Calu3 (cell line): ENCODE data around the gene LRRC59. TPM values are rescaled to one million over a fixed set of nuclear protein-coding genes. Genes with fewer than 3 reads are reported as not detected.
A peak's percentile ranks its signal among the peaks of the same experiment; 100 is the strongest.

Source experiments
- BruUV-seq: library from RNA; stranded (reverse); fragments of 400-500 nt; replicated peaks from 2 replicates; lab custom pipeline; 2021; lab: Mats Ljungman, UMichigan
- CTCF ChIA-PET: fragments of 300-600 bp; sonication (Branson Sonifier 250); formaldehyde crosslinking; loops from one replicate; lab custom pipeline; 2022; ENCODE audit warnings: antibody characterized with exemption; lab: Charles Lee
- DNase-seq: peaks from one replicate; pipeline ENCODE4 v3.0.0; 2022
- H3K27ac Mint-ChIP-seq: one replicate; pipeline ENCODE4 v1.8.0; 2022; ENCODE audit warnings: mixed read lengths; ENCODE audit not compliant: unreplicated experiment
- H3K27me3 Mint-ChIP-seq: one replicate; pipeline ENCODE4 v1.8.0; 2022; ENCODE audit warnings: mixed read lengths; ENCODE audit not compliant: unreplicated experiment
- H3K36me3 Mint-ChIP-seq: one replicate; pipeline ENCODE4 v1.8.0; 2022; ENCODE audit warnings: mild to moderate bottlenecking, moderate library complexity, mixed read lengths; ENCODE audit not compliant: insufficient read depth, unreplicated experiment
- H3K4me1 Mint-ChIP-seq: one replicate; pipeline ENCODE4 v1.8.0; 2022; ENCODE audit warnings: mild to moderate bottlenecking, low read depth, mixed read lengths; ENCODE audit not compliant: unreplicated experiment
- H3K4me3 Mint-ChIP-seq: one replicate; pipeline ENCODE4 v1.8.0; 2022; ENCODE audit warnings: mild to moderate bottlenecking, low read depth, moderate library complexity, mixed read lengths; ENCODE audit not compliant: unreplicated experiment
- H3K9me3 Mint-ChIP-seq: one replicate; pipeline ENCODE4 v1.8.0; 2022; ENCODE audit warnings: low read depth, mixed read lengths; ENCODE audit not compliant: unreplicated experiment
- intact Hi-C: fragments of 100-400 bp; cut with micrococcal nuclease; formaldehyde crosslinking; loops from one replicate; pipeline ENCODE4 v1.10.0; 2022; ENCODE audit not compliant: unreplicated experiment
- total RNA-seq: library from RNA; stranded (reverse); gene quantifications from 2 replicates; pipeline ENCODE4 v1.2.3, GENCODE V29; 2022
- TF ChIP-seq, protein P1 (sequence below): fragments of 200-600 bp; IDR thresholded peaks from one replicate; pipeline ENCODE4 v1.8.0; 2022; ENCODE audit warnings: antibody characterized with exemption; ENCODE audit not compliant: unreplicated experiment

Gene LRRC59
- total RNA-seq, 1 experiment from 2014 or later: 212 TPM

DNA sequence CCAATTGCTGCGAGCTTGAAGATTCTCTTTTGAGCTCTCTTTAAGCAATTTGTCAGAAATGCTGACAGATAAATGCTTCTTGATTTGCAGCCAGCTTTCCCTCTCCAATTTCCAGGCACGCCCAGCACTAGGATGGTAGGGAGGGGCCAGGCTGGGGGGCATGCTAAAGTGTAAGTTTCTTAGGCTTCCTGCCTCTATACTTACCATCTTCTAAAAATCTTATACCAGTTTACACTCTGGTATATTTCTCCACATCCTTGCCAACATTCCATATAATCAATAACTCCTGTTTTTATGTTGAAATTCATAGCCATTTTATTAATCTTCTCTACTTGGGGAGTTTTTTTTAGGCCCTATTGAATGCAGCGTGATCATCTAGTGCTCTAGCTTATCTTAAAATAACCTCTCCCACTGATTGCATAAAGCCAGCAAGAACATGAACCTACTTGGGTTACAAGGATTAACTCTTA, 46.2 kb upstream of the LRRC59 start:
- Mint-ChIP-seq H3K4me1 (peaks cover 52% of the 10 kb centered on the region), H3K36me3 (peaks cover 46% of the 10 kb centered on the region), H3K9me3 (no peaks in the 10 kb centered on the region), H3K27ac (peak overlapping the region; percentile 62), H3K27me3 (no peaks in the 10 kb centered on the region), H3K4me3 (peak overlapping the region; percentile 20)
- no peak for DNase-seq
- CTCF ChIA-PET: interaction anchor here (0.6 to 2.3 kb wide), 5 partner anchors 9 to 82 kb away, joined by 3 to 11 read pairs (median 6); partner anchors contain the start of gene LRRC59
- TF ChIP-seq, protein P1, sequence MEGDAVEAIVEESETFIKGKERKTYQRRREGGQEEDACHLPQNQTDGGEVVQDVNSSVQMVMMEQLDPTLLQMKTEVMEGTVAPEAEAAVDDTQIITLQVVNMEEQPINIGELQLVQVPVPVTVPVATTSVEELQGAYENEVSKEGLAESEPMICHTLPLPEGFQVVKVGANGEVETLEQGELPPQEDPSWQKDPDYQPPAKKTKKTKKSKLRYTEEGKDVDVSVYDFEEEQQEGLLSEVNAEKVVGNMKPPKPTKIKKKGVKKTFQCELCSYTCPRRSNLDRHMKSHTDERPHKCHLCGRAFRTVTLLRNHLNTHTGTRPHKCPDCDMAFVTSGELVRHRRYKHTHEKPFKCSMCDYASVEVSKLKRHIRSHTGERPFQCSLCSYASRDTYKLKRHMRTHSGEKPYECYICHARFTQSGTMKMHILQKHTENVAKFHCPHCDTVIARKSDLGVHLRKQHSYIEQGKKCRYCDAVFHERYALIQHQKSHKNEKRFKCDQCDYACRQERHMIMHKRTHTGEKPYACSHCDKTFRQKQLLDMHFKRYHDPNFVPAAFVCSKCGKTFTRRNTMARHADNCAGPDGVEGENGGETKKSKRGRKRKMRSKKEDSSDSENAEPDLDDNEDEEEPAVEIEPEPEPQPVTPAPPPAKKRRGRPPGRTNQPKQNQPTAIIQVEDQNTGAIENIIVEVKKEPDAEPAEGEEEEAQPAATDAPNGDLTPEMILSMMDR: no peak
- intact Hi-C loops: loop anchor here (5.0 kb wide), 2 partner anchors 34 to 46 kb away; partner anchors contain the start of genes LRRC59 and RSAD1
- no TSS peak for BruUV-seq

DNA sequence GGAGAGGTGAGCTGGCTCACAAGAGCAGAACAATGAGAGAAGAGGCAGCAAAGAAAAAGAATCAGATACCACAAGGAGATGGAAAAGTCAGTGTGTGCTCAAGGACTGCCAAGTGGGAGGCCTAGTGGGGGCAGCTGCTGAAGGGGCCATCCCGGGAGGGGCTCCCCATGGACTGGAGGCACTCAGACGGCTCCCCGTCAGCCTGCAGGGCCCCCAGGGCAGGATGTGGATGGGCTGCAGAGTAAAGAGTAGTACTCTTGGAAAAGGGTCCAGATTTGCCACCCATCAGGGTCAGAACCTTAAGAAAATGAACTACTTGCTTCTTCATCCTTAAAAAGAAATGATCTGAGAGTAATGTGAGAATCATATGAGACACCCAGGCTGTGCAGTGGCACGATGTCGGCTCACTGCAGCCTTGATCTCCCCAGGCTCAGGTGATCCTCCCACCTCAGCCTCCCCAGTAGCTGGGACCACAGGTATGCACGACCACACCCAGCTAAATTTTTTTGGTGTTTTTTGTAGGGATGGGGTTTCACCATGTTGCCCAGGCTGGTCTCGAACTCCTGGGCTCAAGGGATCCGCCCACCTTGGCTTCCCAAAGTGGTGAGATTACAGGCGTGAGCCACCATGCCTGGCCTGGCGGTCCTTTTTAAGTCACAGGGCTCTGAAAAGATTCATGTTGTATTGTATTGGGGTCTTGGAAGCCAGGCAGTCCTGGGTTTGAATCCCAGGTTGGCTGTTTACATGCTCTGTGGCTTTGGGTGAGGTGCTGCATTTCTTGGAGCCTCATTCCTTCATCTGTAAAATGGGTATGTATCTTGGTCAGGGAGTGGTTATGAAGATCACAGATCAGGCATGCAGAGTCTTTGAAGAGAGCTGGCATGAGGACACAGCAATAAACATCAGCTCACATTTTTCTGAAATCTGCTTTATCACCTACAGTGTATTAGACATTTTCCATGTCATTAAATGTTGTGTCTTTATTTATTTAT, 43.8 kb upstream of the LRRC59 start:
- H3K36me3 Mint-ChIP-seq: peaks cover 41% of the 10 kb centered on the region

DNA sequence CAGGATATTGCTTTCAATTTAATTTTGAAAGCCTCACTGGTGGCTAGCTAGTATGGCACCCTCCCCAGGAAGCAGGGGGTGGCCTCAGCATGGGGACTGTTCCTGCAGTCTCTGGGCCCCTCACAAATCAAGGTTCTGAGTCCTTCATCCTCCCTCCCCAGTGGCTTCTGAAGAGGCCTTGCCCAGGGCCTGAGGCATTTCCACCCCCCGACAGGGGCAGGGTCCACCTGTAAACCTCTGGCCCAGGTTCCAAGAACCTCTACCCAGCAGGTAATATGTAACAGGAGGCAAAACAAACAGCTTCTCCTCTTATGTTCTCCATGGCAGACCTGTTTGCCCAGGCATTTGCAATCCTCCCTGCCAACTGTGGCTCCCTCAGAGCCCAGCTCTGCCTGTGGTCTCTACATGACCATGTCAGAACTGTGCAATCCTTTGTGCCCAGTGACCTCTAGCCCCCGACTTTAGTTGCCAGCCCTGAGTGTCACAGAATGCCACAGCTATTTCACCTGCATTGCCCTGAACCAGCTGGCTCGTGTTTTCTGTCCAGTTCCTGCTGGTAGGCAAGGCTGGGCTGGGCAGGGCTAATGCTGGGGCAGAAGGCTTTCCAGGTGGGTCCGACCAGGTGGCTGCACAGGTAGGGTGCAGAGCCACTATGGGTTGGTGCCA, 43.0 kb upstream of the LRRC59 start:
- peaks cover 38% of the 10 kb centered on the region for H3K36me3 Mint-ChIP-seq
- H3K9me3 Mint-ChIP-seq: no peaks in the 10 kb centered on the region
- peaks cover 45% of the 10 kb centered on the region for H3K4me1 Mint-ChIP-seq
- no TSS peak for BruUV-seq
- intact Hi-C loops: loop anchor here (2.0 to 5.0 kb wide), 3 partner anchors 14 to 43 kb away; partner anchors contain the start of genes ACSF2, LRRC59 and RSAD1
- peak overlapping the region; percentile 20 for H3K27ac Mint-ChIP-seq
- CTCF ChIA-PET: interaction anchor here (0.7 to 1.4 kb wide), 5 partner anchors 13 to 61 kb away, joined by 3 to 8 read pairs (median 3); partner anchors contain the start of genes ACSF2 and LRRC59
- H3K4me3 Mint-ChIP-seq: peak overlapping the region; percentile 12
- DNase-seq: peak; percentile 61
- TF ChIP-seq, protein P1: no peak
- no peaks in the 10 kb centered on the region for H3K27me3 Mint-ChIP-seq

More for the DNA sequence above, 43.8 kb upstream of the LRRC59 start:
- Mint-ChIP-seq H3K4me1 (peaks cover 46% of the 10 kb centered on the region), H3K27me3 (no peaks in the 10 kb centered on the region), H3K4me3 (peak overlapping the region; percentile 12), H3K27ac (peak overlapping the region; percentile 20), H3K9me3 (no peaks in the 10 kb centered on the region)
- DNase-seq: no peak
- intact Hi-C loops: loop anchor here (2.0 to 5.0 kb wide), 3 partner anchors 14 to 44 kb away; partner anchors contain the start of genes ACSF2, LRRC59 and RSAD1
- TF ChIP-seq, protein P1: no peak
- no TSS peak for BruUV-seq
- CTCF ChIA-PET: interaction anchor here (0.8 to 1.4 kb wide), 4 partner anchors 15 to 61 kb away, joined by 3 to 8 read pairs (median 4); partner anchors contain the start of genes ACSF2 and LRRC59

DNA sequence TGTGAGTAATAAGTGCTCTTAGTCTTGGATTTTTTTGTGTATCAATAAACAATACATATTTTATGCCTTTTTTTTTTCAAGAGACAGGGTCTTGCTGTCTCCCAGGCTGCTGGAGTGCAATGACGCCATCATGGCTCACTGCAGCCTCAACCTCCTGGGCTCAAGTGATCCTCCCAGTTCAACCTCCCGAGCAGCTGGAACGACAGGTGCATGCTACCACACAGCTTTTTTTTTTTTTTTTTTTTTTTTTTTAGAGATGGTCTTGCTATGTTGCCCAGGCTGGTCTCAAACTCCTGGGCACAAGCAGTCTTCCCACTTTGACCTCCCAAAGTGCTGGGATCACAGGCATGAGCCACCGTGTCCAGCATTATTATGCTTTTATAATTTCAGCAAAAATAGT, 41.7 kb upstream of the LRRC59 start:
- Mint-ChIP-seq H3K4me3 (no peak overlapping the region), H3K36me3 (peaks cover 42% of the 10 kb centered on the region), H3K27ac (no peak overlapping the region), H3K27me3 (no peaks in the 10 kb centered on the region), H3K9me3 (no peaks in the 10 kb centered on the region), H3K4me1 (peaks cover 44% of the 10 kb centered on the region)
- BruUV-seq: no TSS peak
- TF ChIP-seq, protein P1: no peak
- no peak for DNase-seq
- CTCF ChIA-PET: interaction anchor here (0.6 kb wide), 1 partner anchor 40 kb away, joined by 3 read pairs; no protein-coding TSS in a partner anchor
- intact Hi-C loops: no loop called here
